ENCODE results near the gene ADGRE2.
A peak's percentile ranks its signal among the peaks of the same experiment; 100 is the strongest.
"Not testable (repeated sequence)": the region's sequence is repeated elsewhere in the genome, so short reads cannot be mapped to it uniquely, and the experiment has no call there.

Gene ADGRE2

GRCh38 chr19:14774373-14774772, 4.0 kb downstream of the ADGRE2 start:
- Histone ChIP-seq H3K27me3 (peaks cover 0 to 15% (median 5%) of the 10 kb centered on the region in 11 experiments; a peak in 7 of 22 replicates), H3K27ac (peak overlapping the region in 1 of 11 experiments; percentile 10; a peak in 1 of 22 replicates), H3K4me1 (peaks cover 69 to 83% (median 75%) of the 10 kb centered on the region in 10 experiments), H3K4me3 (peak overlapping the region in 8 of 10 experiments; percentile 65 to 99 (median 76); a peak in 16 of 20 replicates), H3K4me2 (peak overlapping the region; percentile 74 to 98 (median 90)), H4K20me1 (peaks cover 0 to 67% (median 26%) of the 10 kb centered on the region in 11 experiments; a peak in 13 of 22 replicates), H3K9me3 (replicated peaks in 1 of 11) (peaks cover 0 to 3% (median 0%) of the 10 kb centered on the region in 11 experiments; a peak in 1 of 22 replicates), H3K36me3 (peaks cover 0 to 60% (median 43%) of the 10 kb centered on the region in 11 experiments; a peak in 17 of 22 replicates), H3K9ac (peak overlapping the region in 7 of 11 experiments; percentile 48 to 89 (median 80); a peak in 11 of 22 replicates)
- TF ChIP-seq Cebpa-rat (IDR thresholded peaks at IDR 0.05): no peak

- Histone ChIP-seq H3K4me3 (peak overlapping the region in 6 of 10 experiments; percentile 23 to 99 (median 80); a peak in 8 of 20 replicates), H4K20me1 (peaks cover 0 to 73% (median 31%) of the 10 kb centered on the region in 11 experiments; a peak in 13 of 22 replicates), H3K9ac (peak overlapping the region in 2 of 11 experiments; percentile 48 to 69; a peak in 5 of 22 replicates), H3K36me3 (peaks cover 0 to 67% (median 49%) of the 10 kb centered on the region in 11 experiments; a peak in 17 of 22 replicates), H3K4me2 (peak overlapping the region; percentile 50 to 98 (median 87)), H3K27me3 (peaks cover 0 to 15% (median 5%) of the 10 kb centered on the region in 11 experiments; a peak in 7 of 22 replicates), H3K4me1 (peaks cover 62 to 80% (median 69%) of the 10 kb centered on the region in 10 experiments)
- H3K9me3 ChIP-seq (replicated peaks in 1 of 11); H3K27ac ChIP-seq: not testable (repeated sequence)
Observed at GRCh38 chr19:14773722-14774121, 4.6 kb downstream of the ADGRE2 start.

GRCh38 chr19:14772995-14773394, 5.4 kb downstream of the ADGRE2 start:
- Histone ChIP-seq H3K27me3 (peaks cover 0 to 15% (median 5%) of the 10 kb centered on the region in 11 experiments; a peak in 7 of 22 replicates), H3K9me3 (replicated peaks in 1 of 11) (peaks cover 0 to 3% (median 0%) of the 10 kb centered on the region in 11 experiments; a peak in 2 of 22 replicates), H3K9ac (no peak overlapping the region), H3K36me3 (peaks cover 0 to 74% (median 57%) of the 10 kb centered on the region in 11 experiments; a peak in 17 of 22 replicates), H3K4me2 (peak overlapping the region in 5 of 11 experiments; percentile 70 to 98 (median 93); a peak in 7 of 22 replicates), H3K27ac (no peak overlapping the region), H3K4me3 (peak overlapping the region in 1 of 10 experiments; percentile 34; a peak in 1 of 20 replicates), H3K4me1 (peaks cover 55 to 80% (median 62%) of the 10 kb centered on the region in 10 experiments), H4K20me1 (peaks cover 0 to 80% (median 38%) of the 10 kb centered on the region in 11 experiments; a peak in 13 of 22 replicates)
- TF ChIP-seq Cebpa-rat (IDR thresholded peaks at IDR 0.05): no peak

GRCh38 chr19:14772467-14772866, 5.9 kb downstream of the ADGRE2 start:
- no peak overlapping the region for H3K27ac ChIP-seq
- peaks cover 0 to 79% (median 62%) of the 10 kb centered on the region in 11 experiments; a peak in 17 of 22 replicates for H3K36me3 ChIP-seq
- H3K4me3 ChIP-seq: peak overlapping the region in 2 of 10 experiments; percentile 7 to 34; a peak in 2 of 20 replicates
- peaks cover 0 to 3% (median 0%) of the 10 kb centered on the region in 11 experiments; a peak in 2 of 22 replicates for H3K9me3 ChIP-seq (replicated peaks in 1 of 11)
- H3K9ac ChIP-seq: no peak overlapping the region
- peaks cover 0 to 86% (median 43%) of the 10 kb centered on the region in 11 experiments; a peak in 13 of 22 replicates for H4K20me1 ChIP-seq
- peaks cover 53 to 81% (median 60%) of the 10 kb centered on the region in 10 experiments for H3K4me1 ChIP-seq
- peaks cover 0 to 15% (median 5%) of the 10 kb centered on the region in 11 experiments; a peak in 7 of 22 replicates for H3K27me3 ChIP-seq
- H3K4me2 ChIP-seq: peak overlapping the region in 10 of 11 experiments; percentile 10 to 98 (median 51); a peak in 12 of 22 replicates
- no peak for TF ChIP-seq Cebpa-rat (IDR thresholded peaks at IDR 0.05)

- Histone ChIP-seq H3K27ac (no peak overlapping the region), H4K20me1 (peaks cover 0 to 98% (median 51%) of the 10 kb centered on the region in 11 experiments; a peak in 13 of 22 replicates), H3K9me3 (replicated peaks in 1 of 11) (peaks cover 0 to 3% (median 0%) of the 10 kb centered on the region in 11 experiments; a peak in 2 of 22 replicates), H3K27me3 (peaks cover 0 to 6% (median 5%) of the 10 kb centered on the region in 11 experiments; a peak in 6 of 22 replicates), H3K4me1 (peaks cover 43 to 89% (median 51%) of the 10 kb centered on the region in 10 experiments), H3K4me2 (peak overlapping the region; percentile 28 to 98 (median 64); a peak in 20 of 22 replicates), H3K4me3 (peak overlapping the region in 2 of 10 experiments; percentile 17 to 34; a peak in 2 of 20 replicates), H3K9ac (no peak overlapping the region), H3K36me3 (peaks cover 0 to 92% (median 73%) of the 10 kb centered on the region in 11 experiments; a peak in 17 of 22 replicates)
- TF ChIP-seq Cebpa-rat (IDR thresholded peaks at IDR 0.05): no peak
Observed at GRCh38 chr19:14770944-14771839, 7.2 kb downstream of the ADGRE2 start.

- peaks cover 0 to 97% (median 51%) of the 10 kb centered on the region in 11 experiments; a peak in 13 of 22 replicates for H4K20me1 ChIP-seq
- H3K9me3 ChIP-seq (replicated peaks in 1 of 11): peaks cover 0 to 3% (median 0%) of the 10 kb centered on the region in 11 experiments; a peak in 3 of 22 replicates
- H3K9ac ChIP-seq: no peak overlapping the region
- peaks cover 33 to 93% (median 41%) of the 10 kb centered on the region in 10 experiments for H3K4me1 ChIP-seq
- peaks cover 0 to 98% (median 75%) of the 10 kb centered on the region in 11 experiments; a peak in 17 of 22 replicates for H3K36me3 ChIP-seq
- peak overlapping the region in 5 of 11 experiments; percentile 1 to 98 (median 70); a peak in 6 of 22 replicates for H3K4me2 ChIP-seq
- H3K27ac ChIP-seq: no peak overlapping the region
- TF ChIP-seq Cebpa-rat (IDR thresholded peaks at IDR 0.05): no peak
- H3K27me3 ChIP-seq: peaks cover 0 to 6% (median 5%) of the 10 kb centered on the region in 11 experiments; a peak in 7 of 22 replicates
- H3K4me3 ChIP-seq: no peak overlapping the region; a peak in 1 of 20 replicates
Observed at GRCh38 chr19:14770136-14770535, 8.2 kb downstream of the ADGRE2 start.

GRCh38 chr19:14769201-14769600, 9.2 kb downstream of the ADGRE2 start:
- H3K9ac ChIP-seq: no peak overlapping the region
- H3K36me3 ChIP-seq: peaks cover 0 to 98% (median 84%) of the 10 kb centered on the region in 11 experiments; a peak in 17 of 22 replicates
- no peak overlapping the region for H3K27ac ChIP-seq

GRCh38 chr19:14768001-14768400, 10.4 kb downstream of the ADGRE2 start:
- H3K27me3 ChIP-seq: peaks cover 0 to 13% (median 8%) of the 10 kb centered on the region in 11 experiments; a peak in 11 of 22 replicates
- peak overlapping the region in 2 of 11 experiments; percentile 20 to 24; a peak in 3 of 22 replicates for H3K4me2 ChIP-seq
- no peak overlapping the region for H3K9ac ChIP-seq
- no peak for TF ChIP-seq Cebpa-rat (IDR thresholded peaks at IDR 0.05)
- peaks cover 14 to 88% (median 26%) of the 10 kb centered on the region in 10 experiments for H3K4me1 ChIP-seq
- peaks cover 0 to 97% (median 51%) of the 10 kb centered on the region in 11 experiments; a peak in 13 of 22 replicates for H4K20me1 ChIP-seq
- H3K4me3 ChIP-seq: no peak overlapping the region
- H3K9me3 ChIP-seq (replicated peaks in 1 of 11): peaks cover 0 to 15% (median 1%) of the 10 kb centered on the region in 11 experiments; a peak in 8 of 22 replicates
- H3K36me3 ChIP-seq: peaks cover 0 to 100% (median 83%) of the 10 kb centered on the region in 11 experiments; a peak in 17 of 22 replicates
- H3K27ac ChIP-seq: no peak overlapping the region

More at GRCh38 chr19:14769201-14769600, 9.2 kb downstream of the ADGRE2 start:
- Histone ChIP-seq H3K4me2 (peak overlapping the region in 2 of 11 experiments; percentile 24 to 50; a peak in 2 of 22 replicates), H3K27me3 (peaks cover 0 to 15% (median 7%) of the 10 kb centered on the region in 11 experiments; a peak in 11 of 22 replicates), H4K20me1 (peaks cover 0 to 97% (median 51%) of the 10 kb centered on the region in 11 experiments; a peak in 13 of 22 replicates), H3K4me1 (peaks cover 23 to 93% (median 34%) of the 10 kb centered on the region in 10 experiments), H3K9me3 (replicated peaks in 1 of 11) (peaks cover 0 to 10% (median 0%) of the 10 kb centered on the region in 11 experiments; a peak in 7 of 22 replicates), H3K4me3 (no peak overlapping the region)
- no peak for TF ChIP-seq Cebpa-rat (IDR thresholded peaks at IDR 0.05)
